Ammon's horn (tissue), 1 donor: ENCODE data around the gene CFAP73.
A peak's percentile ranks its signal among the peaks of the same experiment; 100 is the strongest.
"Not testable (repeated sequence)": the region's sequence is repeated elsewhere in the genome, so short reads cannot be mapped to it uniquely, and the experiment has no call there.

Source experiments
- DNase-seq: peaks from one replicate; pipeline ENCODE4 v3.0.0-alpha.2; 2016; ENCODE audit warnings: low spot score

Gene CFAP73

GRCh38 chr12:113149361-113150150 lies at the start of gene CFAP73:
Gene CFAP73 (plus strand): TSS chr12:113149724. CDS start chr12:113149858, 134 bp downstream.
- peak; percentile 88 for DNase-seq

GRCh38 chr12:113099764-113100163 lies 49.8 kb upstream of the CFAP73 start:
- no peak for DNase-seq

- DNase-seq = no peak
Measured at GRCh38 chr12:113101751-113102150, 47.8 kb upstream of the CFAP73 start.

DNA sequence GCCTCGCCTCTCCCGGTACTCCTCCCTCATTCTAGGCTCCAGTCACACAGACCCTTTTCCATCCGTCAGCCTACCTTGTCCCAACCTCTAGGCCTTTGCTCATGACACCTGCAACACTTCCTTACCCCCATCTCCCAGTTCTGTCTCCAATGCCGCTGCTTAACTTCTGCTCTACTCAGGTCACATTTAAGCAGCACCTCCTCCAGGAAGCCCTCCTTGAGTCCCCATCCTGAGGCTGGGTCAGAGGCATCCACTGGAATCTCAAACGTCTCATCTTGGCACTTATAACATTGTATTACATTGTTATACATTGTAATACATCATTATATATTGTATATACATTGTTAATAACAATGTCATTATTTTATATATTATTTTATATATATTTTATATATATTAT lies 46.7 kb upstream of the CFAP73 start:
- no peak for DNase-seq

- no peak for DNase-seq
Measured at GRCh38 chr12:113103756-113104450, 45.6 kb upstream of the CFAP73 start.

DNA sequence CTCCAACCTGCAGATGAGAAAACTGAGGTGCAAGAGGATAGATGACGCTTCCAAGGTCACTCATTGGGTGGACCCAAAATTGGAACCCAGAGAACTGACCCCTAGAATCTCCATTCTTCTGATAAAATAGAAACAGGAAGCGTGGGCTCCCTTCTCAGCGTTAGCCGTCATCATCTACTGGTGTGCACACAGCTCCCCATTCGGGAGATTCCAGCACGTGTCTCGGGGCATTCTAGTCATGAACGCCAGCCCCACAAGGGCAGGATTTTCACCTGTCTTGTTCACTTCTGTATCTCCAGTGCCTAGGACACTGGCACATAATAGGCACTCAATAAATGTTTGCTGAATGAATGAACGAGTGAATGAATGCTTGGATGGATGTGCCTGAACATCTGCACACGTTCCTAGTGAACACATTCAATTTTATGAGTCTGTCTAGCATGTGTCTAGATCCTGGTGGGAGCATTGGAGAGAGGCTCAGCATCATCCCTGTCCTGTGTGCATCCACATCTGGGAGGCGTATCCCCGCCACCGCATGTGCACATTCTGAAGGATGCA lies 44.5 kb upstream of the CFAP73 start:
- no peak for DNase-seq

DNA sequence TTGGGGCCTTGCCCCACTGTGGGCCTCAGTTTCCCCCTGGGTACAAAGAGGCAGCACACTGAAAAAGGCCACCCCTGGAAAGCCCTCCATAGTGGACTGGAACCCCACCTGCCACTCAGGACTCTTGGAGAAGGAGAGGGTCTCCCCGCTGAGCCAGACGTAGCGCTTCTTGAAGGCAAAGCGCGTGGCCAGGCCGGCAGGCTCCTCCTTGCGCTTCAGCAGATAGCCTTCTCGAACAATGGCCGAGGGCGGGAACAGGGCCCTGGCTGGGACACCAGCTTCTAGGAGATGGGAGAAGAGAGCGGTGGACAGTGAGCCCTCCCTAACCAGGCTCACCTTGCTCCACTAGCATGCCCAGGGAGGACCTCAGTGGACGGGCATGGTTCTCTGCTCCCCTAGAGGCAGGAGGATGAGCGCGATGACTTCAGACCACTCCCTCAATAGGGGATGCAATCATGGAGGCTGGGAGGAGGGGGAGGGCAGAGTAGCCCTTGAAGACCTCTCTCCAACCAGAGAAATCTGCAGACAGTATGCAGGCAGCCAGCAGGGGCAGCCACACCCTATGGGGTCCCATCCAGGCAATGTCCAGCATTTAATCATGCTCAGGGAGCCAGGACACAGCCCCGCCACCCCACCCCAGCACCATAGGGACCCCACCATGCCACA lies 43.8 kb upstream of the CFAP73 start:
- no peak for DNase-seq

DNA sequence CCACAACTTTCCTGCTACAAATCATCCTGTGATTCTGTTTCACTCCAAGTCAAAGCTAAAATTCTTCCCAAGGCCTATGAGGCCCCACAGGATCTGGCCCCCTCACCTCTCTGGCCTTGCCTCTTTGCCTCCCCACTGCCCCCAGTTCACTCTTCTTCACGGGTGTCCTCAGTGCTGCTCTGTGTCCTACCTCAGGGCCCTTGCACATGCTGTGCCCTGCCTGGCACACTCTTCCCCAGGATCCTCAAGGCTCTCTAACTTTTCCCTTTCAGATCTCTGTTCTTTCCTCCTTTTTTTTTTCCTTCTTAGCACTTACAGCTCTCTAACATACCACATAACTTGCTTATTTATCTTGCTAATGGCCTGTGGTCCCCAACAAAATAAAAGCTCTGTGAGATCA lies 43.2 kb upstream of the CFAP73 start:
- no peak for DNase-seq

DNA sequence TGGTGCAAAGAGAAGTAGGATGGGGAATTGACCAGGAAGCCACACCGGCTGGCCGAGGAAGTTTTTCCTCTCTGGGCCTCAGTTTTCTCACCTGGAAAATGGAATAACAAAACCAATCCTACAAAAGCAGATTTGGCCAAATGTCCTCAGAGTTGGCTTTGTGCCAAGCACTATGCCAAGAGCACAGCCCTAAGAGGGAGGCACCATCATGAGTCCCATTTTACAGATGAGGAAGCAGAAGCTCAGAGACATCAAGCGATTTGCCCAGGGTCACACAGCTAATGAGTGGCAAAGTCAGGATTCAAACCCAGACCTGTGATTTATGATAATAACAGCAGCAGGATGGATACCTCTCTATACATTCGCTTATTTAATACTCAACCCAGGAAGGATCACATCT lies 41.2 kb upstream of the CFAP73 start:
- DNase-seq = no peak

GRCh38 chr12:113109360-113109759 lies 40.2 kb upstream of the CFAP73 start:
- DNase-seq = no peak

- no peak for DNase-seq
Measured at GRCh38 chr12:113109872-113110599, 39.5 kb upstream of the CFAP73 start.

GRCh38 chr12:113111247-113111646 lies 38.3 kb upstream of the CFAP73 start:
- no peak for DNase-seq

DNA sequence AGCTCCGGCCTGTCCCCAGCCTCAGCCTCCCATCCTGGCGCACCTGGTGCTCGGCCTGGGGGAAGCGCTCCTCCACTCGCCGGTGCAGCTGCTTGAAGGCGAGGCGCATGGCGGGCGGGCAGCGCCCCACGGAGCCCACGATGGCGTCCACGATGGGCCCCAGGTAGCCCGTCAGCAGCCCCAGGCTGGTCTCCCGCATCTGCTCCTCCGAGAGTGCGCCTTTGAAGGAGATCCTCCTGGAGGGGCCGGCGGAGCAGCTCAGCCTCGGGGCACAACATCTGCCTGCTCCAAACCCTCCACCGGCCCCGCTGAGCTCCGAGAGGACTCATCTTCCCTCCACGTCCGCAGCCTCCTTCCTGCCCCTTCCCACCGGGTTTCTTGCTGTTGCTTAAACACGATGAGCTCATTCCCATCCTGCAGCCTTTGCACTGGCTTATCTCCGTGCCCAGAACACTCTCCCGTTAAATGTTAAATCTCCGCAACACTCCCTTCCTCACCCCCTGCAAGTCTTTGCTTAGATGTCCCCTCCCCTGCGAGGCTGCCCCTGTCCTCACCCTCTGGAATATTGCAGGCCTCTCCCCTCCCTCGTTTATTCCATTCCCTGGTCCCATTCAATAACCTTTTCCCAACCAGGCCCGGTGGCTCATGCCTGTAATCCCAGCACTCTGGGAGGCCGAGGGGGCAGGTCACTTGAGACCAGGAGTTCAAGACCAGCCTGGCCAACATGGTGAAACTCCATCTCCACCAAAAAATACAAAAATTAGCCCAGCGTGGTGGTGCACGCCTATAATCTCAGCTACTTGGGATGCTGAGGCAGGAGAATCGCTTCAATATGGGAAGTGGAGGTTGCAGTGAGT lies 37.3 kb upstream of the CFAP73 start:
- DNase-seq = no peak

DNA sequence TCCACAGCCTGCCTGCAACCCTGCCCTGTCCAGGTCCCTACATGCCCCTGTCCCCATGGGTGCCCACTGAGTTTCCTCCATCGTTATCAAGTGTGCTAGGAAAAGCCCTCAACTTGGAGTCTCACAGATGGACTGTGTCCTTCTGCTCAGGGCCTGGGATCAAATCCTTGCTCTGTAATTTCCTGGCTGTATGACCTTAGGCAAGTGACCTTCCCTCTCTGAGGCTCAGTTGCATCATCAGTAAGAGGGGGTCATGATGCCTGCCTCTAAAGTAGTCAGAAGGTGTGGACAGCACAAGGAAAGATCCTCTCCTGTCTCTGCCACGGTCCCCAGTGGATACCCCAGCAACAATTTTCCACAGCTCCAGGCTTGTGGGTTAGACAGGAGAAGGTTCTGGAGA lies 36.1 kb upstream of the CFAP73 start:
- DNase-seq = no peak

DNA sequence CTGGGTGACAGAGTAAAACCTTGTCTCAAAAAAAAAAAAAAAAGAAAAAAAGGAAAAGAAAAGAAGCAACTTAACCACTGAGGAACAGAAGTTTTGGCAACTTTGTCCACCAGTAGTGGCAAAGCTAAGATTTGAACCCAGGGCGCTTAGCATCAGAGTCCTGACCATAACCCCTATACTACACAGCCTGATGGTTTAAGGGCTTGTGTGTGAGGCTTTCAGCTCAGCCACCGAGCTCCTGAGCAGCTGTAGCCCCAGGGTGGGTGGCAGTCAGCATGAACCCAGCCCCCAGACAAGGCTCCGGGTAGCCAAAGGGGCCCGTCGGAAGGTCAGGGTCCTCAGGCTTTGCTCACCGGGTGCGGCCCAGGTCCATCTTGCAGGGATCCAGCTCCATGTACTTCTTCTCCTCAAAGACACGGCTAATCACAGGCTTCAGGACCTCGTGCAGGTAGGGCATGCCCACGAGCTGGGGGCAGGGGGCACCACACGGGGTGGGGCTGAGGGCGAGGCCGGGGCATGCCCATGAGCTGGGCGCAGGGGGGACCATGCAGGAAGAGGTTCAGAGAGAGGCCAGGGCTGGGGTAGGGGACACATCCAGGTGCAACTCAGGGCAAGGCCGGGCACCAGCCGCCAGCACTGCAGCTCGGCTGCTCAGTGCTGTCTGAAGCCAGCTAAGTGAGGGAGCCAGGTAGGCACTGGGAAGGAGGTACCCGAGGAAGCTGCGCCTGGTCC lies 34.9 kb upstream of the CFAP73 start:
- no peak for DNase-seq

GRCh38 chr12:113115455-113116126 lies 33.9 kb upstream of the CFAP73 start:
- no peak for DNase-seq

DNA sequence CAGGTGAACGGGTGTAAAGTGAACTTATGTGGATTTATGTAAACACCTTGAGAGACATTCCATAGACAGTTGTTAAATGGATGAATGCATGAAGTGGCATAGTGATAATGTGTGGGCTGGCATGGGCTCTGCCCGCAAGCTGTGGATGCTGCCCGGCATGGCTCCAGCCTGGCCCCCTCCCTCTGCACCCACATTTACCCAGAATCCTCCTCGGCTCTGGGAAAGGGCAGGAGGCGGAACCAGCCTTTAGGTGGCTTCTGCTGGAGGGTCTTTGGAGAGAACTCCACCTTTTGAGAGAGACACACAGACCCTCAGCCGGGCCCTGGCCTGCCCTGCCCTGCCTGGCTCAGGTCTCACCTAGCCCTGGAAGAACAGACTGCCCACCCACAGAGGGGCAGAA lies 32.6 kb upstream of the CFAP73 start:
- no peak for DNase-seq

DNA sequence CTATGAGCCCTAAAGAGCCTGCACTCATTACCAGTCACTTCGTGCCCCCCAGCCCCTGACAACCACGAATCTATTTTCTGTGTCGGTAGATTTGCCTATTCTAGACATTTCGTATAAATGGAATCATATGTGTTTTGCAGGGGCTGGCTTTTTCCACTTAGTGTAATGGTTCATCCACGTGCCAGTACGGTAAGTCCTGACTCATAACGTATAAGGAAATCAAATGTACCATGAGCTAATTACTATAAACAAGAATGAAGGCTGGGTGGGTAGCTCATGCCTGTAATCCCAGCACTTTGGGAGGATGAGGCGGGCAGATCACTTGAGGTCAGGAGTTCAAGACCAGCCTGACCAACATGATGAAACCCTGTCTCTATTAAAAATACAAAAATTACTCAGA lies 31.8 kb upstream of the CFAP73 start:
- DNase-seq = not testable (repeated sequence)

- no peak for DNase-seq
Measured at GRCh38 chr12:113118142-113118541, 31.4 kb upstream of the CFAP73 start.
